Stomach (tissue), 9 donors: ENCODE data around the gene UPF1. TPM values are rescaled to one million over a fixed set of nuclear protein-coding genes. Genes with fewer than 3 reads are reported as not detected.
A peak's percentile ranks its signal among the peaks of the same experiment; 100 is the strongest.
"Not testable (repeated sequence)": the region's sequence is repeated elsewhere in the genome, so short reads cannot be mapped to it uniquely, and the experiment has no call there.

ENCODE experiments used
- DNase-seq, 2 donors: peaks; one replicate each; pipeline versions ENCODE4 v3.0.0 to v3.0.0-alpha.2; 2013 to 2019
- H3K27ac ChIP-seq, 5 donors: fragments of 200-600 bp in 4 of 5; sonication (generic) in 4 of 5; one replicate each; pipeline ENCODE4 v1.5.1; 2013 to 2019; ENCODE audit warnings: mild to moderate bottlenecking in 1 of 5, moderate library complexity in 1 of 5
- H3K27me3 ChIP-seq, 3 donors: fragments of 200-600 bp; sonication (generic); one replicate each; pipeline ENCODE4 v1.5.1; 2017 to 2019; ENCODE audit warnings: mixed run types in 1 of 3
- H3K36me3 ChIP-seq, 4 donors: fragments of 200-600 bp; sonication (generic); 1 replicate in 3 of 4; 2 replicates in 1 of 4; pipeline ENCODE4 v1.5.1; 2016 to 2019
- H3K4me1 ChIP-seq, 4 donors: fragments of 200-600 bp; sonication (generic); one replicate each; pipeline ENCODE4 v1.5.1; 2016 to 2019
- H3K4me3 ChIP-seq, 4 donors: fragments of 200-600 bp; sonication (generic) in 3 of 4; one replicate each; pipeline ENCODE4 v1.5.1; 2016 to 2019; ENCODE audit warnings: mild to moderate bottlenecking in 1 of 4
- H3K9me3 ChIP-seq, 4 donors: fragments of 200-600 bp; sonication (generic); one replicate each; pipeline ENCODE4 v1.5.1; 2016 to 2019
- EP300 ChIP-seq: sonication (generic); formaldehyde crosslinking; IDR thresholded peaks from one replicate; pipeline ENCODE4 v1.6.1; 2017; ENCODE audit warnings: antibody characterized with exemption
- POLR2A ChIP-seq, 4 donors: fragments of 450-650 bp; IDR thresholded peaks; one replicate each; pipeline ENCODE4 v1.6.1; 2016; ENCODE audit warnings: antibody characterized with exemption in 4 of 4, control low read depth in 2 of 4, mild to moderate bottlenecking in 1 of 4, moderate library complexity in 1 of 4
- POLR2AphosphoS5 ChIP-seq, 3 donors: sonication (generic); formaldehyde crosslinking; IDR thresholded peaks; one replicate each; pipeline ENCODE4 v1.6.1; 2016; ENCODE audit warnings: antibody characterized with exemption in 3 of 3
- WGBS, 5 donors: extraction: QIAGEN DNeasy Blood & Tissue Kit in 3 of 5; methylation state at CpG; one replicate each; pipeline versions ENCODE4 v1.1.5 to v1.1.7; 2013 to 2018; 5-methylcytosine and 5-hydroxymethylcytosine counted together
- intact Hi-C: fragments of 100-400 bp; cut with DNase I; formaldehyde crosslinking; loops from one replicate; pipeline ENCODE4 v1.15.1; 2023; ENCODE audit warnings: low total_unique reads
- polyA plus RNA-seq, 3 donors: library from polyadenylated mRNA; stranded (reverse); fragments of 200-250 nt; gene quantifications; one replicate each; pipeline ENCODE4 v1.2.3, GENCODE V29; 2013
- total RNA-seq, 5 donors: library from RNA; depleted of rRNA; stranded (reverse); fragments of >200 nt; gene quantifications; one replicate each; pipeline versions ENCODE4 v1.1.0 to v1.2.3, GENCODE V29; 2014 to 2016
- TF ChIP-seq, protein P1 (sequence below), 7 experiments: fragments of 450-650 bp in 4 of 7; fragments of 200-600 bp in 3 of 7; sonication (generic) in 3 of 7; IDR thresholded peaks; one replicate each; pipeline ENCODE4 v1.5.1; 2016 to 2019; ENCODE audit warnings: antibody characterized with exemption in 7 of 7, control low read depth in 2 of 7, mild to moderate bottlenecking in 1 of 7
- donor health status: healthy with polysubstance abuse.
- donor health status: Bipolar disorder and iron deficiency.
- donor health status: healthy.

The UPF1 gene
- total and polyA plus RNA-seq, 8 donors, result 26.3 to 111 (median 38.7) TPM

DNA sequence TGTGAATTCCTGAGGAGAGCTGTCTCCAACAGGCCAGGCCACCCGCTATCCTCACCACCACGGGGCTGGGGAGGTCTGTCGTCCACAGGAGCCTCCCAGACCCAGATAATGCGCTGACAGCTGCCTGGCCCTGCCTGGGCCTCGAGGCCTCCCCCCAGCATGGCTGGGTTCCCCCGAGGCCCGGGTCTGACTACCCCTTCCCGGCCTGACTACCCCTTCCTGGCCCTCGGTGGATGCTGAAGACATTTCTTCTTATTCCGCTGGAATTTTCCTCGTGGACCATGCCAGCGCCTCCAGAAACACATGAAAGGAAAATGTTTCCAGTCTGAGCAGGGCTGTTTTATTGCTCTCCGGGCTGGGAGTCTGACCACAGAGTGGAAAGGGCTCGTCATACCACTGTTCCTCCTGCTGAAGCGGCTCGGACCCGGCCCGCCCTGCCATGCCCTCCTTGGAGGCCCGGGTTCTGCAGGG, 23.9 kb upstream of the UPF1 start:
- intact Hi-C loops, result no loop called here
- no peaks in the 10 kb centered on the region for H3K36me3 ChIP-seq
- 80 to 87% (median 81%) methylated on average over 14 to 19 of the region's 19 CpGs for WGBS, 5 donors
- DNase-seq, result no peak
- TF ChIP-seq, protein P1, sequence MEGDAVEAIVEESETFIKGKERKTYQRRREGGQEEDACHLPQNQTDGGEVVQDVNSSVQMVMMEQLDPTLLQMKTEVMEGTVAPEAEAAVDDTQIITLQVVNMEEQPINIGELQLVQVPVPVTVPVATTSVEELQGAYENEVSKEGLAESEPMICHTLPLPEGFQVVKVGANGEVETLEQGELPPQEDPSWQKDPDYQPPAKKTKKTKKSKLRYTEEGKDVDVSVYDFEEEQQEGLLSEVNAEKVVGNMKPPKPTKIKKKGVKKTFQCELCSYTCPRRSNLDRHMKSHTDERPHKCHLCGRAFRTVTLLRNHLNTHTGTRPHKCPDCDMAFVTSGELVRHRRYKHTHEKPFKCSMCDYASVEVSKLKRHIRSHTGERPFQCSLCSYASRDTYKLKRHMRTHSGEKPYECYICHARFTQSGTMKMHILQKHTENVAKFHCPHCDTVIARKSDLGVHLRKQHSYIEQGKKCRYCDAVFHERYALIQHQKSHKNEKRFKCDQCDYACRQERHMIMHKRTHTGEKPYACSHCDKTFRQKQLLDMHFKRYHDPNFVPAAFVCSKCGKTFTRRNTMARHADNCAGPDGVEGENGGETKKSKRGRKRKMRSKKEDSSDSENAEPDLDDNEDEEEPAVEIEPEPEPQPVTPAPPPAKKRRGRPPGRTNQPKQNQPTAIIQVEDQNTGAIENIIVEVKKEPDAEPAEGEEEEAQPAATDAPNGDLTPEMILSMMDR (IDR thresholded peaks at IDR 0.05), result no peak
- TF ChIP-seq POLR2AphosphoS5 (IDR thresholded peaks at IDR 0.05), result no peak
- TF ChIP-seq POLR2A (IDR thresholded peaks at IDR 0.05), result no peak
- no peak for TF ChIP-seq EP300
- H3K9me3 ChIP-seq, result no peaks in the 10 kb centered on the region
- no peaks in the 10 kb centered on the region for H3K4me1 ChIP-seq
- no peak overlapping the region for H3K27ac ChIP-seq
- peaks cover 0 to 18% (median 0%) of the 10 kb centered on the region in 3 donors for H3K27me3 ChIP-seq
- no peak overlapping the region for H3K4me3 ChIP-seq

- peak overlapping the region in 3 of 5 donors; percentile 34 to 56 (median 43) for H3K27ac ChIP-seq
- TF ChIP-seq EP300, result peak; percentile 15
- TF ChIP-seq, protein P1 (IDR thresholded peaks at IDR 0.05), result no peak
- TF ChIP-seq POLR2AphosphoS5 (IDR thresholded peaks at IDR 0.05), result peak in 2 of 3 donors; percentile 36 to 47
- H3K9me3 ChIP-seq, result no peaks in the 10 kb centered on the region
- no peak overlapping the region for H3K4me3 ChIP-seq
- H3K4me1 ChIP-seq, result no peaks in the 10 kb centered on the region
- H3K27me3 ChIP-seq, result peaks cover 0 to 17% (median 0%) of the 10 kb centered on the region in 3 donors
- no peaks in the 10 kb centered on the region for H3K36me3 ChIP-seq
- intact Hi-C loops, result no loop called here
- WGBS, 5 donors, result 52 to 68% (median 58%) methylated on average over 14 of the region's 14 CpGs
- peak; percentile 26 to 38 for DNase-seq
Observed at GRCh38 chr19:18809149-18809868, 22.4 kb upstream of the UPF1 start.

GRCh38 chr19:18811638-18812037, 20.1 kb upstream of the UPF1 start:
- H3K27ac ChIP-seq, H3K9me3 ChIP-seq, DNase-seq, H3K4me3 ChIP-seq, H3K4me1 ChIP-seq, H3K36me3 ChIP-seq, intact Hi-C loops: not testable (repeated sequence)
- peaks cover 0 to 15% (median 0%) of the 10 kb centered on the region in 3 donors for H3K27me3 ChIP-seq
- WGBS, 5 donors, result 92 to 95% (median 94%) methylated on average over 5 of the region's 5 CpGs

- H3K36me3 ChIP-seq, result no peaks in the 10 kb centered on the region
- peaks cover 0 to 15% (median 0%) of the 10 kb centered on the region in 3 donors for H3K27me3 ChIP-seq
- peak in 1 of 2 donors; percentile 41 for DNase-seq
- intact Hi-C loops, result no loop called here
- WGBS, 5 donors, result 51 to 61% (median 58%) methylated on average over 9 of the region's 9 CpGs
- H3K9me3 ChIP-seq, result no peaks in the 10 kb centered on the region
- TF ChIP-seq EP300 (no peak), POLR2A (IDR thresholded peaks at IDR 0.05) (no peak), POLR2AphosphoS5 (IDR thresholded peaks at IDR 0.05) (no peak)
- TF ChIP-seq, protein P1 (IDR thresholded peaks at IDR 0.05), result no peak
- no peaks in the 10 kb centered on the region for H3K4me1 ChIP-seq
- no peak overlapping the region for H3K27ac ChIP-seq
- H3K4me3 ChIP-seq, result no peak overlapping the region
Observed at GRCh38 chr19:18814063-18814462, 17.7 kb upstream of the UPF1 start.

- no peaks in the 10 kb centered on the region for H3K36me3 ChIP-seq
- H3K4me3 ChIP-seq, result no peak overlapping the region
- no peak for DNase-seq
- WGBS, 5 donors, result 84 to 94% (median 93%) methylated on average over 5 of the region's 5 CpGs
- intact Hi-C loops, result no loop called here
- H3K27me3 ChIP-seq, result peaks cover 0 to 17% (median 0%) of the 10 kb centered on the region in 3 donors
- no peaks in the 10 kb centered on the region for H3K4me1 ChIP-seq
- TF ChIP-seq, protein P1 (IDR thresholded peaks at IDR 0.05), result no peak
- H3K27ac ChIP-seq, result no peak overlapping the region
- no peaks in the 10 kb centered on the region for H3K9me3 ChIP-seq
Observed at GRCh38 chr19:18815673-18816072, 16.1 kb upstream of the UPF1 start.

DNA sequence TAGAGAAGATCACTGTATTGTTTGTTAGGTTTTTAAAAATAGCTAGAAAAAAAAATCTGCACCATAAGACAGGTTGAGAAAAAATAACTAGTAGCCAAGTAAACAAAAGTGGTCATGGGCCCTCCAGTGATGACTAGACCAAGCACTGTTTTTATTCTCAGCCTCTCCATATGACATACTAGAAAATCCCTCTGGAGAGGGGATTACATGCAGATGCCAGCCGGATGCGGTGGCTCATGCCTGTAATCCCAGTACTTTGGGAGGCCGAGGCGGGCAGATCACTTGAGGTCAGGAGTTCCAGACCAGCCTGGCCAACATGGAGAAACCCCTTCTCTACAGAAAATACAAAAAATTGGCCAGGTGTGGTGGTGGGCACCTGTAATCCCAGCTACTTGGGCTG, 15.1 kb upstream of the UPF1 start:
- intact Hi-C loops, result not testable (repeated sequence)

More for the DNA sequence above, 15.1 kb upstream of the UPF1 start:
- peaks cover 0 to 24% (median 0%) of the 10 kb centered on the region in 3 donors for H3K27me3 ChIP-seq
- H3K4me1 ChIP-seq, DNase-seq, H3K36me3 ChIP-seq, H3K9me3 ChIP-seq, H3K27ac ChIP-seq, H3K4me3 ChIP-seq: not testable (repeated sequence)
- WGBS, 5 donors, result 83 to 97% (median 91%) methylated on average over 4 of the region's 4 CpGs
